ENCODE data around the gene KRT7.

The KRT7 gene

DNA sequence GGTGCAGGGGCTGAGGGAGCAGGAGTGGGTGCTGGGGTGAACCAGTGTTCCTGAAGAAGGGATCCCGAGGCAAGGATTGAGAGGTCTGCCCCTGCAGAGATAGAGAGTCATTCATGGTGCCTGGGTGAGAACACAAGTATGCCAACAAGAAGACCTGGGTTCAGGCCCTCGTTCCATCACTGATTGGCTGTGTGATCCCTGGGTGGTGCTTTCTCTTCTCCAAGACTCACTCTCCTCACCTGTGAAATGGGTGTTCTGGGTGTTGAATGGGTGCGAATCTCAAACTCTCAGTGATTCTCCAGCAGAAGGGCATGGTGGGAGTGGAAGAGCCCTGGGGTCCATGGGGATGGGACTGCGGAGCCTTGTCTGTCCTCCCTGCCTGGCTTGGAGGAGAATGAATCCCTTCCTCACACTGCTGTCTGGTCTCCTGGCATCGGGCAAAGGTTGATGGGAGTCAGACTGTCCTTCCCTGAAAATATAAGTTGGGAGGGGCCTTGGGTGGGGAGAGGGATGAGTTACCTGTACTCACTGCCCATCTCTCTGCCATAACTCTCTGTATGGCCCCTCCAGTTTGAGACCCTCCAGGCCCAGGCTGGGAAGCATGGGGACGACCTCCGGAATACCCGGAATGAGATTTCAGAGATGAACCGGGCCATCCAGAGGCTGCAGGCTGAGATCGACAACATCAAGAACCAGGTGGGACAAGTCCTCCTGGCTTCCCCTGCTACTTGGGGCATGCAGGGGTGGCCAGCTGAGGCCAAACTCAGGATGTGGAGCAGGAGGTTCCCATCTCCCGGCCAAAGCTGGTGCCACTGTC, 9.6 kb downstream of the KRT7 start:
- ChIA-PET POLR2A (no interaction called here), CTCF (interaction anchor here (1.2 to 1.7 kb wide), 3 partner anchors 21 to 39 kb away, joined by 3 to 9 read pairs (median 4); no protein-coding TSS in a partner anchor)
- TF ChIP-seq, protein P1, sequence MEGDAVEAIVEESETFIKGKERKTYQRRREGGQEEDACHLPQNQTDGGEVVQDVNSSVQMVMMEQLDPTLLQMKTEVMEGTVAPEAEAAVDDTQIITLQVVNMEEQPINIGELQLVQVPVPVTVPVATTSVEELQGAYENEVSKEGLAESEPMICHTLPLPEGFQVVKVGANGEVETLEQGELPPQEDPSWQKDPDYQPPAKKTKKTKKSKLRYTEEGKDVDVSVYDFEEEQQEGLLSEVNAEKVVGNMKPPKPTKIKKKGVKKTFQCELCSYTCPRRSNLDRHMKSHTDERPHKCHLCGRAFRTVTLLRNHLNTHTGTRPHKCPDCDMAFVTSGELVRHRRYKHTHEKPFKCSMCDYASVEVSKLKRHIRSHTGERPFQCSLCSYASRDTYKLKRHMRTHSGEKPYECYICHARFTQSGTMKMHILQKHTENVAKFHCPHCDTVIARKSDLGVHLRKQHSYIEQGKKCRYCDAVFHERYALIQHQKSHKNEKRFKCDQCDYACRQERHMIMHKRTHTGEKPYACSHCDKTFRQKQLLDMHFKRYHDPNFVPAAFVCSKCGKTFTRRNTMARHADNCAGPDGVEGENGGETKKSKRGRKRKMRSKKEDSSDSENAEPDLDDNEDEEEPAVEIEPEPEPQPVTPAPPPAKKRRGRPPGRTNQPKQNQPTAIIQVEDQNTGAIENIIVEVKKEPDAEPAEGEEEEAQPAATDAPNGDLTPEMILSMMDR (IDR thresholded peaks at IDR 0.05; ENCODE audit: control extremely low read depth, extremely low read depth, low read depth, missing control alignments): no peak
- peak; percentile 15 for DNase-seq (ENCODE audit: extremely low spot score)

DNA sequence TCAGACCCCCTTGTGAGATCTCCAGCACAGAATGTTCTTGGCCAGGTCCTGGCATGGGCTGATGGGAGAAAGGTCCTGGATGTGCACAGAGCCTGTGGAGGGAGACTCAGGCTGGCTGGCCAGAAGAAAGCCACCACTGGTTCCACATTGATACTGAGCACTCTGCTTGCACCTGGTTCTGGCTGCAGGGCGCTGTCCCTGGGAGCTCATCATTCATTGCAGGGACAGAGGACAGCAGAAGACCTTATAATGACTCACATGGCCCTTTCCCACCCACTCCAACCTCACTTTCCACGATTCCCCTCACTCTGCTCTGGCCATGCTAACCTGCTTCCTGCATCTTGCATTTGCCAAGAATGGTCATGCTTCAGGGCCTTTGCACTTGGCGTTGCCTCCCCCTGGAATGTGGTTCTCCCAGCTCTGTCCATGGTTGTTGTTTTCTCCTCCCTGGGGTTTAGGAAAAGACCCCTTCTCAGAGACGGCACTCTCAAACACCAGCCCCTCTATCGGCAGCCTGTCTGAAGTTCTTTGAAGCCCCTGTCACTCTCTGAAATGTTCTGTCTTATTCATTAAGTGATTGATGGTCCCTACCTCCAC, 10.3 kb downstream of the KRT7 start:
- TF ChIP-seq, protein P1 (IDR thresholded peaks at IDR 0.05; ENCODE audit: control extremely low read depth, extremely low read depth, low read depth, missing control alignments): no peak
- ChIA-PET CTCF (interaction anchor here (1.2 to 1.6 kb wide), 5 partner anchors 22 to 124 kb away, joined by 3 to 9 read pairs (median 3); no protein-coding TSS in a partner anchor), POLR2A (no interaction called here)
- no peak for DNase-seq (ENCODE audit: extremely low spot score)

DNA sequence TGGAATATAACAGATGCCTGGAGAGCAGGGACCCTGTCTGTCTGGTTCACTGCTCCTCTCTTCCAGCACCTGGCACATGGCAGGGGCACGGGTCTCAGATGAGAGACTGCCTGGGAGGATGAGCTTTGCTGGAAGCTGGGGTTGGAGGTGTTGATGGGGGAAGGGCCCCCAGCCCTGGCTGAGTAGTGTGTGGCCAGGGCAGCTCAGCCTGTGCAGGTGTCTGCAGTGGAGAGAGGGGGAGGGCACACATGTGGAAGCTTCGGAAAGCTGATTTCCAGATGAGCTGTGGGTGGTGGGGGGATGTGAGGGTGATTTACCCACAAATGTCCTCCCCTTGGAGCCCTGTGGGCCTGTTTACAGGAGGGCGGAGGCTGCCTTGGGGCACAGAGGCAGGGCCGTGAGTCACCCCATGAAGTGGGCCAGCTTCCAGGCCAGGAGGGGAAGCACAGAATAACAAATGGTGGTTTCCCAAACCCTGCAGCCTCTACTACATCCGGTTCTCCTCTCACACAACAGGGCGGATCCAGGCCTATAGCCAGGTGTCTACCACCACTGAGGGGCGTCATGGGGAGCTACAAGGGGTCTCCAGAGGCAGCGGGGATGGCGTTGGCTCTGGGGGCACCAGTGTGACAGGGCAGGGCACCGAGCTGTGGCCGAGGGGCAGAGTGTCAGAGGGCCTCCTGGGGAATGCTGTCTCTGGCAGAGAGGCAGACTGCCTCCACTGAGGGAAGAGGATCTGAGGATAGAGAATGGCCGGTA, 11.0 kb downstream of the KRT7 start:
- POLR2A ChIA-PET: no interaction called here
- TF ChIP-seq, protein P1 (IDR thresholded peaks at IDR 0.05; ENCODE audit: control extremely low read depth, extremely low read depth, low read depth, missing control alignments): no peak
- CTCF ChIA-PET: interaction anchor here (1.1 to 2.1 kb wide), 10 partner anchors 20 to 736 kb away, joined by 3 to 16 read pairs (median 4); no protein-coding TSS in a partner anchor
- peak; percentile 89 for DNase-seq (ENCODE audit: extremely low spot score)

DNA sequence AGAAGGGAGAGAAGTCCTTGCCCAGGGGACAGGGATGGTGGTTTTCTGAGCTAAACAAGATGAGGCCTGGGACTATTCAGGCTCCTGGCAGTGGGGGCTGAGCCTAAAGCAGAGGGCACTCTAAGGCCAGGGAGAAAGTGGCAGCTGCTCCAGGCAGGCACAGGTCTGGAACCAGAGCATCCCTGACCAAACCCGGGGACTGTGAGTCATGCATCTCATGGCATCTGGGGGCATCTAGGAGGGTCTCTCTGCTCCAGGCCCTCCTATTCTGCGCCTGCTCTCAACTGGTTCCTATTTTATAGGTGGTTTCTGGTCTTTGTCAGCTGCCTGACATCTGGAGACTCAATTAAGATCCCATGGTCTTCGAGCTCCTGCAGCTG, 11.6 kb downstream of the KRT7 start:
- POLR2A ChIA-PET: no interaction called here
- CTCF ChIA-PET: interaction anchor here (1.1 to 2.1 kb wide), 10 partner anchors 20 to 736 kb away, joined by 3 to 16 read pairs (median 4); no protein-coding TSS in a partner anchor
- TF ChIP-seq, protein P1 (IDR thresholded peaks at IDR 0.05; ENCODE audit: control extremely low read depth, extremely low read depth, low read depth, missing control alignments): no peak
- no peak for DNase-seq (ENCODE audit: extremely low spot score)

DNA sequence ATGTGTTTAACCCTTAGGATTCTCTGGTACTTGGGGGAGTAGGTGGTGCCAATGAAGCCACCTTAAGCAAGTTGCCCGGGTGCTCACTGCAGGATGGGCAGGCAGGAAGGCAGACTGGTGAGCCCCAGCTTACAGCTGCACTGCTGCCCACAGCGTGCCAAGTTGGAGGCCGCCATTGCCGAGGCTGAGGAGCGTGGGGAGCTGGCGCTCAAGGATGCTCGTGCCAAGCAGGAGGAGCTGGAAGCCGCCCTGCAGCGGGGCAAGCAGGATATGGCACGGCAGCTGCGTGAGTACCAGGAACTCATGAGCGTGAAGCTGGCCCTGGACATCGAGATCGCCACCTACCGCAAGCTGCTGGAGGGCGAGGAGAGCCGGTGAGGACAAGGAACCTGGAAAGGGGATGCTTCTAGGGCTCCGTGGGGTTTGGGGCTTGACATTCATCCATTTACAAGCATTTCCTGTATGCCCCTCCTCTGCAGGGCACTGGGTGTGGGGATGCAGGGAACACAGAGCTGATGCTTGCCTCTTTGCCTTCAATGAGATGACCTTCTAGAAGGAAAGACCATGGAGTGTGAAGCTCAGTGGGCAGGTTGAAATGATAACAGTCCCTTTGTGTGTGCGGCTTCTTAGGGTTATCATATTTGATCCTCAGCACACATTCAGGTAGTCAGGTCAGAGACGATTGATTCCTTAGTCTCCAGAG, 12.4 kb downstream of the KRT7 start:
- ChIA-PET CTCF (interaction anchor here (1.1 to 2.1 kb wide), 7 partner anchors 20 to 220 kb away, joined by 3 to 16 read pairs (median 4); no protein-coding TSS in a partner anchor), POLR2A (no interaction called here)
- DNase-seq (ENCODE audit: extremely low spot score): peak; percentile 9
- TF ChIP-seq, protein P1 (IDR thresholded peaks at IDR 0.05; ENCODE audit: control extremely low read depth, extremely low read depth, low read depth, missing control alignments): no peak
